ENCODE data around the gene AOPEP. TPM values are rescaled to one million over a fixed set of nuclear protein-coding genes. Genes with fewer than 3 reads are reported as not detected.

AOPEP gene
- polyA plus RNA-seq, 1 experiment = 40.0 TPM

GRCh38 chr9:94798708-94799107, 72.2 kb downstream of the AOPEP start:
- H3K27ac ChIP-seq (ENCODE audit: low read depth, low read length) = no peak overlapping the region
- H3K27me3 ChIP-seq (ENCODE audit: control insufficient read depth, insufficient read depth, low read length) = no peaks in the 10 kb centered on the region
- TF ChIP-seq, protein P1, sequence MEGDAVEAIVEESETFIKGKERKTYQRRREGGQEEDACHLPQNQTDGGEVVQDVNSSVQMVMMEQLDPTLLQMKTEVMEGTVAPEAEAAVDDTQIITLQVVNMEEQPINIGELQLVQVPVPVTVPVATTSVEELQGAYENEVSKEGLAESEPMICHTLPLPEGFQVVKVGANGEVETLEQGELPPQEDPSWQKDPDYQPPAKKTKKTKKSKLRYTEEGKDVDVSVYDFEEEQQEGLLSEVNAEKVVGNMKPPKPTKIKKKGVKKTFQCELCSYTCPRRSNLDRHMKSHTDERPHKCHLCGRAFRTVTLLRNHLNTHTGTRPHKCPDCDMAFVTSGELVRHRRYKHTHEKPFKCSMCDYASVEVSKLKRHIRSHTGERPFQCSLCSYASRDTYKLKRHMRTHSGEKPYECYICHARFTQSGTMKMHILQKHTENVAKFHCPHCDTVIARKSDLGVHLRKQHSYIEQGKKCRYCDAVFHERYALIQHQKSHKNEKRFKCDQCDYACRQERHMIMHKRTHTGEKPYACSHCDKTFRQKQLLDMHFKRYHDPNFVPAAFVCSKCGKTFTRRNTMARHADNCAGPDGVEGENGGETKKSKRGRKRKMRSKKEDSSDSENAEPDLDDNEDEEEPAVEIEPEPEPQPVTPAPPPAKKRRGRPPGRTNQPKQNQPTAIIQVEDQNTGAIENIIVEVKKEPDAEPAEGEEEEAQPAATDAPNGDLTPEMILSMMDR (IDR thresholded peaks at IDR 0.05; ENCODE audit: low read depth, low read length) = no peak
- DNase-seq (ENCODE audit: low read depth, low spot score) = no peak
- H3K9me3 ChIP-seq (ENCODE audit: control insufficient read depth, insufficient read depth, low read length) = no peaks in the 10 kb centered on the region
- ChIA-PET POLR2A (no interaction called here), CTCF (no interaction called here)
- no peak overlapping the region for H3K4me3 ChIP-seq (ENCODE audit: low read depth, low read length)

- no peak for DNase-seq (ENCODE audit: low read depth, low spot score)
- H3K27ac ChIP-seq (ENCODE audit: low read depth, low read length) = no peak overlapping the region
- TF ChIP-seq, protein P1 (IDR thresholded peaks at IDR 0.05; ENCODE audit: low read depth, low read length) = no peak
Observed at GRCh38 chr9:94799578-94800264, 73.2 kb downstream of the AOPEP start.

DNA sequence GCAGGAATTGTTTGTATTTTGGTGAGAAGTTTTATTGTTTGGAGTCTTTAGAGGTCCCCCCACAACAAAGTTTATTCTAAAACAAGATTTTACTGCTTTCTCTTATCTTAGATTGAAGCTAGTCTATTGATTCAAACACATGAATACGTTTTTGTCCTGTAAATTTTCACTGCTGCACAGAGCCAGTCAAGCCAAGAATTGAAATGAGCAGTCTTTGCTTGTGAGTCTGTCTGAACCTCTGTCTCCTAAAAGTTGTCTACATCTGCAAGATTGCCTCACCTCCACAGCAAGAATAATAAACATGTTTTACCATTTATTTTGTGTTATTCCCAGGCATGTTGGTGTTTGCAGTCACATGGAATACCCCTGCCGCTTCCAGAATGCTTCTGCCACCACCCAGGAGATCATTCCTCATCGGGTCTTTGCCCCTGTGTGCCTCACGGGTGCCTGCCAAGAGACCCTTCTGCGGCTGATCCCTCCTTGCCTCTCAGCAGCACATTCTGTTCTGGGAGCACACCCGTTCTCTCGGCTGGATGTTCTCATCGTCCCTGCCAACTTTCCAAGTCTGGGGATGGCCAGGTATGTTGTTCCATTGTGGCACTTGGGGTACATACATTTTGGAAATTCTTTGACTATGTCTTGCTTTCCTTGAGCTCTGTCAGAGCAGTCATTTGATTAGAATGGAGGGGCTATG, 74.1 kb downstream of the AOPEP start:
- Histone ChIP-seq H3K27ac (ENCODE audit: low read depth, low read length) (no peak overlapping the region), H3K9me3 (ENCODE audit: control insufficient read depth, insufficient read depth, low read length) (no peaks in the 10 kb centered on the region), H3K27me3 (ENCODE audit: control insufficient read depth, insufficient read depth, low read length) (no peaks in the 10 kb centered on the region), H3K4me3 (ENCODE audit: low read depth, low read length) (no peak overlapping the region)
- DNase-seq (ENCODE audit: low read depth, low spot score) = no peak
- TF ChIP-seq, protein P1 (IDR thresholded peaks at IDR 0.05; ENCODE audit: low read depth, low read length) = no peak
- CTCF ChIA-PET = interaction anchor here (1.2 to 1.6 kb wide), 3 partner anchors 17 to 120 kb away, joined by 3 to 4 read pairs (median 3); no protein-coding TSS in a partner anchor
- POLR2A ChIA-PET = no interaction called here

More at GRCh38 chr9:94799578-94800264, 73.2 kb downstream of the AOPEP start:
- ChIA-PET CTCF (interaction anchor here (1.2 to 1.4 kb wide), 2 partner anchors 16 to 119 kb away, joined by 3 to 4 read pairs; no protein-coding TSS in a partner anchor), POLR2A (interaction anchor here (0.7 kb wide), 2 partner anchors 47 to 104 kb away, joined by 3 read pairs; no protein-coding TSS in a partner anchor)
- Histone ChIP-seq H3K27me3 (ENCODE audit: control insufficient read depth, insufficient read depth, low read length) (no peaks in the 10 kb centered on the region), H3K9me3 (ENCODE audit: control insufficient read depth, insufficient read depth, low read length) (no peaks in the 10 kb centered on the region), H3K4me3 (ENCODE audit: low read depth, low read length) (no peak overlapping the region)

DNA sequence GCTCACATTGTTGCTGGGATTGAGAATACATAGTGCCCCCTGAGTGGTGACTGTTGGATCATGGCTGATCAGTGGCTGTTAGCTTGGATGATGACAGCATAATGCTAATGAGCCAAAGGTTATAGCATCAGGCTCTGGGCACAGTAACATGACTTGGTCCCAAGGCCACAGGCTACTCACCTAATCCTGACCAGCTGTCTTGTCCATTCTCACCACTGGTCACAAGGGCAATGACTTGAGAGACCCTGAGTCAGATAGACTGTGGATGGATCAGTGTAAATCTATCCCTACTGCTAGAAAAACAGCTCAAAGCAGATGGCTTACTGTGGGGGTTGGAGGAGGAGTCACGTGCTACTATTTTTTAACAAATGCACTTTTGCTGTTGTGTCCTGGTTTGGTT, 74.7 kb downstream of the AOPEP start:
- ChIA-PET CTCF (interaction anchor here (0.5 to 1.6 kb wide), 5 partner anchors 19 to 327 kb away, joined by 3 to 5 read pairs (median 3); no protein-coding TSS in a partner anchor), POLR2A (no interaction called here)
- TF ChIP-seq, protein P1 (IDR thresholded peaks at IDR 0.05; ENCODE audit: low read depth, low read length) = no peak
- no peaks in the 10 kb centered on the region for H3K27me3 ChIP-seq (ENCODE audit: control insufficient read depth, insufficient read depth, low read length)
- no peak overlapping the region for H3K4me3 ChIP-seq (ENCODE audit: low read depth, low read length)
- DNase-seq (ENCODE audit: low read depth, low spot score) = no peak
- no peaks in the 10 kb centered on the region for H3K9me3 ChIP-seq (ENCODE audit: control insufficient read depth, insufficient read depth, low read length)
- no peak overlapping the region for H3K27ac ChIP-seq (ENCODE audit: low read depth, low read length)

- TF ChIP-seq, protein P1 (IDR thresholded peaks at IDR 0.05; ENCODE audit: low read depth, low read length) = no peak
Observed at GRCh38 chr9:94801681-94802080, 75.2 kb downstream of the AOPEP start.

More at GRCh38 chr9:94801681-94802080, 75.2 kb downstream of the AOPEP start:
- H3K9me3 ChIP-seq (ENCODE audit: control insufficient read depth, insufficient read depth, low read length) = no peaks in the 10 kb centered on the region
- DNase-seq (ENCODE audit: low read depth, low spot score) = no peak
- no peaks in the 10 kb centered on the region for H3K27me3 ChIP-seq (ENCODE audit: control insufficient read depth, insufficient read depth, low read length)
- H3K27ac ChIP-seq (ENCODE audit: low read depth, low read length) = no peak overlapping the region
- POLR2A ChIA-PET = interaction anchor here (0.6 kb wide), 1 partner anchor 255 kb away, joined by 3 read pairs; no protein-coding TSS in a partner anchor
- H3K4me3 ChIP-seq (ENCODE audit: low read depth, low read length) = no peak overlapping the region
- CTCF ChIA-PET = interaction anchor here (0.5 to 1.6 kb wide), 6 partner anchors 18 to 326 kb away, joined by 3 to 5 read pairs (median 3); no protein-coding TSS in a partner anchor
